Astrocyte (in vitro differentiated cells and primary cell): ENCODE measurements around the gene PLB1.

Experiments used
- CTCF ChIP-seq: IDR thresholded peaks from 2 replicates; pipeline ENCODE4 v1.5.1; 2011; ENCODE audit warnings: low read depth, mild to moderate bottlenecking, inconsistent platforms, low read length, moderate library complexity; ENCODE audit not compliant: insufficient read depth
- EZH2 ChIP-seq: IDR thresholded peaks from 2 replicates; pipeline ENCODE4 v1.6.1; 2012; ENCODE audit warnings: mild to moderate bottlenecking, low read length, inconsistent platforms; ENCODE audit not compliant: insufficient read depth

- TF ChIP-seq CTCF (no peak), EZH2 (no peak)
These were observed 134.1 kb downstream of the PLB1 start for GRCh38 chr2:28629910-28630309.
